ENCODE measurements around the gene RB1. TPM values are rescaled to one million over a fixed set of nuclear protein-coding genes. Genes with fewer than 3 reads are reported as not detected.

Gene RB1
- total RNA-seq, 1 donor from 2014 or later: 12.4 TPM

DNA sequence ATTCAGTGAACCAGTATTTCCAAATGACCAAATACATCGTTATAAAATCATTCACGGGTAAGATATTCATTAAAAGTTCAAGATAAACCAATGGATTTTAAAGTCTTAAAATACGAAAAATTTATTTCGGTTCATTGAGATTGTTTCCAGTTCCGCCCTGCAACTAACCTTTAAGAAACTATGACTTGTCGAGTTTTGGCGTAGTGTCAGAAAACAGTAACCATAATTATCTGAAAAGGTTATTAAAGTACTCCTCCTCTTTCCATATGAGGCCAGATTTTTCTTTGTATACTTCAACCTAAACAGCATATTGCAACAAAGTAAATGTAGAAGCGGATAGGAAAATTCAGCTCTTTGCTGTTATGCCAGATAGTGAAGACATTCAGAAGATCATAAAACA lies 83.3 kb downstream of the RB1 start:
- Histone ChIP-seq H3K36me3 (ENCODE audit: control insufficient read depth, insufficient read depth, low read length) (no peaks in the 10 kb centered on the region), H3K27me3 (ENCODE audit: control insufficient read depth, insufficient read depth, low read length) (no peaks in the 10 kb centered on the region), H3K4me3 (ENCODE audit: low read depth, low read length) (no peak overlapping the region)
- TF ChIP-seq CTCF (IDR thresholded peaks at IDR 0.05; ENCODE audit: insufficient read depth, low read length, severe bottlenecking): no peak
- DNase-seq (ENCODE audit: low read depth): no peak
- no peak for FAIRE-seq

DNA sequence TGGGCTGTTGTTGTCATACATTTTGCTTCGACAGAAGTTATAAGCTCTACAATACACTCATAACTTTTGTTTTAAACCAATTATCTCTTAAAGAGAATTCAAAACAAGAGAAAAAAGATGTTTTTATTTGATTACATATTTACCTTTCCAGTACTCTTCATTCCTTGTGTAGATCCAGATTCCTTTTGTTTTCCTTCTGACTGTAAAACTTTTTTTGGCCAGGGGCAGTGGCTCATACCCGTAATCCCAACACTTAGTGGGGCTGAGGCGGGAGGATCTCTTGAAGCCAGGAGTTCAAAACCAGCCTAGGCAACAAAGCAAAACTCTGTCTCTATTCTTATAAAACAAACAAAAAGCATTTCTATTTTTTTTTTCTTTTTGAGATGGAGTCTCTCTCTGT lies 87.7 kb downstream of the RB1 start:
- peaks cover 1% of the 10 kb centered on the region for H3K36me3 ChIP-seq (ENCODE audit: control insufficient read depth, insufficient read depth, low read length)
- DNase-seq (ENCODE audit: low read depth) (no peak), FAIRE-seq (no peak)
- TF ChIP-seq CTCF (IDR thresholded peaks at IDR 0.05; ENCODE audit: insufficient read depth, low read length, severe bottlenecking): no peak
- H3K27me3 ChIP-seq (ENCODE audit: control insufficient read depth, insufficient read depth, low read length): no peaks in the 10 kb centered on the region
- H3K4me3 ChIP-seq (ENCODE audit: low read depth, low read length): no peak overlapping the region

DNA sequence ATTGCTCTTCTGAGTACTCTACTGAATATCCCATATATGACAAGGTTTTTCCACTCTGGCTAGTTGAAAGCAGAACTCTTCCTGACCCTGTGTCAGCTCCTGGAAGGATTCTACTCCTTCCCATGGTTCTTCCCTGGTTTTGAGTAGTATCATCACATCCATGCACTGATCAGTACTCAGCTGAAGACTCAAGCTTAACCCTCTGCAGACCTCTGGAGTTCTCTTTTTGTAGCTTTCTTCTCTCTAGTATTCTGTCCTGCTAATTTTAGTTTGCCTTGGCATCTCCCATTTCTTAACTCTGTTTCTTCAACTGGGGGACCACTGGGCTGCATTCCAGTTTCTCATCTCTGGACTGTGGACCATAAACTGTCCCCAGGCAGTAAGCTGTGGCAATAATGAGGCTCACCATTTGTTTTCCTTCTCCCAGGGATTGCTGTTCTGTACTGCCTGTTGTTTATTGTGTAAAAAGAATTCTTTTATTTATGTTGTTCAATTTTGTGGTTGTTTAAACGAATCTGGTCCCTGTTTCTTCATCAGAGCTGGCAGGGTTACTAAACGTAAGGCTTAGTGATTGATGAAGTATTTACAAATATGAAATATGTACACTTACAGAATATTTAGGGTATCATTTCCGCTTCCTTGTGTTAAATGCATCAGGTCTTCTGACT lies 89.6 kb downstream of the RB1 start:
- TF ChIP-seq CTCF (IDR thresholded peaks at IDR 0.05; ENCODE audit: insufficient read depth, low read length, severe bottlenecking): no peak
- DNase-seq (ENCODE audit: low read depth) (no peak), FAIRE-seq (no peak)
- Histone ChIP-seq H3K27me3 (ENCODE audit: control insufficient read depth, insufficient read depth, low read length) (no peaks in the 10 kb centered on the region), H3K4me3 (ENCODE audit: low read depth, low read length) (no peak overlapping the region), H3K36me3 (ENCODE audit: control insufficient read depth, insufficient read depth, low read length) (peaks cover 1% of the 10 kb centered on the region)

DNA sequence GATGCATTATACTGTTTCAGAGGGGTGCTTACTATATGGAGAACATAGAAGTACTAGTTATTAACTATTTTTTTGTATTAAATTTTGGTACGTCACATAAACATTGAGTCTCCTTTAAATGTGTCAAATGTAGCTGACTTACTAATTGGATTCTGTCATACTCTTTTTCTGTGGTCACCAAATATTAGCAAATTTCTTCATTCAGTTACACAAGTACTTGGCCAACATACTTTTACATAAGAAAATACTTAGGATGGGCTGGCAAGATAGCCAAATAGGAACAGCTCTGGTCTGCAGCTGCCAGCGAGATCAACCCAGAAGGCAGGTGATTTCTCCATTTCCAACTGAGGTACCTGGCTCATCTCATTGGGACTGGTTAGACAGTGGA lies 90.1 kb downstream of the RB1 start:
- FAIRE-seq (no peak), DNase-seq (ENCODE audit: low read depth) (no peak)
- Histone ChIP-seq H3K36me3 (ENCODE audit: control insufficient read depth, insufficient read depth, low read length) (peaks cover 1% of the 10 kb centered on the region), H3K27me3 (ENCODE audit: control insufficient read depth, insufficient read depth, low read length) (no peaks in the 10 kb centered on the region), H3K4me3 (ENCODE audit: low read depth, low read length) (no peak overlapping the region)
- no peak for TF ChIP-seq CTCF (IDR thresholded peaks at IDR 0.05; ENCODE audit: insufficient read depth, low read length, severe bottlenecking)

DNA sequence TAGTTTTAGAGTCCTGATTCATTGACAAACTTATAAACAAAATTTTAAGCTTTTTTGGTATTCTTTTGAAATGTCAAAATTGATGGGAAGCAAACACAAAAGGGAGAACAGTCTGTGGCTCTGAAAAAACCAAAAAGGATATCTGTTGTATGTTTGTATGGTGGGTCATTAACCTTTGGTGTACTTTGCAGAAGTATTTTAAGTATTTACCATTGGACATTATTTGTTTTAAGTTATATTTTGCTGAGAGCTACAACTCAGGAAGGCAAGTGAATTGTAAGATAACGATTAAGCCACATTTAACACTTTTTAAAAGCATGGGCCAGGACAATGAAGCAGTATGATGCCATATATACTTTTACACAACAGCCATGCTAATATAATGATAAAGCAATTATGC lies 94.2 kb downstream of the RB1 start:
- DNase-seq (ENCODE audit: low read depth): no peak
- FAIRE-seq: no peak
- H3K4me3 ChIP-seq (ENCODE audit: low read depth, low read length): no peak overlapping the region
- H3K36me3 ChIP-seq (ENCODE audit: control insufficient read depth, insufficient read depth, low read length): peaks cover 1% of the 10 kb centered on the region
- no peak for TF ChIP-seq CTCF (IDR thresholded peaks at IDR 0.05; ENCODE audit: insufficient read depth, low read length, severe bottlenecking)
- H3K27me3 ChIP-seq (ENCODE audit: control insufficient read depth, insufficient read depth, low read length): no peaks in the 10 kb centered on the region
